Neural cell (in vitro differentiated cells): ENCODE results near the gene GP2. TPM values are rescaled to one million over a fixed set of nuclear protein-coding genes. Genes with fewer than 3 reads are reported as not detected.

Experiments used
- H2AFZ ChIP-seq: fragments of 200-600, 300-800 bp; sonication (generic), shearing (Covaris generic); 2 replicates; pipeline ENCODE4 v1.6.0; 2014; ENCODE audit warnings: low read depth, mild to moderate bottlenecking, antibody characterized with exemption, low read length, moderate library complexity
- H3F3A ChIP-seq: fragments of 200-600 bp; shearing (Covaris generic); 2 replicates; pipeline ENCODE4 v1.6.1; 2016; ENCODE audit warnings: mild to moderate bottlenecking, moderate library complexity, mixed read lengths, antibody characterized with exemption, low read length; ENCODE audit not compliant: insufficient read depth, poor library complexity, severe bottlenecking
- H3K27ac ChIP-seq: fragments of 200-600, 300-800 bp; sonication (generic), shearing (Covaris generic); 2 replicates; pipeline ENCODE4 v1.5.1; 2014; ENCODE audit warnings: mild to moderate bottlenecking, low read length, moderate library complexity
- H3K27me3 ChIP-seq: fragments of 300-800, 200-600 bp; sonication (generic), shearing (Covaris generic); 2 replicates; pipeline ENCODE4 v1.6.0; 2014; ENCODE audit warnings: mild to moderate bottlenecking, low read depth, low read length, moderate library complexity; ENCODE audit not compliant: insufficient read depth
- H3K36me3 ChIP-seq: fragments of 300-800, 200-600 bp; sonication (generic), shearing (Covaris generic); 2 replicates; pipeline ENCODE4 v1.5.1; 2014; ENCODE audit warnings: mild to moderate bottlenecking, antibody characterized with exemption, low read length, moderate library complexity; ENCODE audit not compliant: insufficient read depth
- H3K4me2 ChIP-seq: fragments of 300-800, 200-600 bp; sonication (generic), shearing (Covaris generic); 2 replicates; pipeline ENCODE4 v1.6.0; 2014; ENCODE audit warnings: mild to moderate bottlenecking, low read length
- H3K4me3 ChIP-seq: fragments of 300-800, 200-600 bp; sonication (generic), shearing (Covaris generic); 2 replicates; pipeline ENCODE4 v1.5.1; 2014; ENCODE audit warnings: mild to moderate bottlenecking, low read length, moderate library complexity
- H3K79me2 ChIP-seq: fragments of 200-600 bp; shearing (Covaris generic); replicated peaks from 2 replicates; pipeline ENCODE4 v1.6.0; 2014; ENCODE audit warnings: mild to moderate bottlenecking, low read length, moderate library complexity; ENCODE audit not compliant: insufficient read depth
- H3K9ac ChIP-seq: fragments of 300-800, 200-600 bp; sonication (generic), shearing (Covaris generic); 2 replicates; pipeline ENCODE4 v1.6.1; 2016; ENCODE audit warnings: mild to moderate bottlenecking, low read length, mixed read lengths
- H3K9me2 ChIP-seq: fragments of 200-600 bp; shearing (Covaris generic); 2 replicates; pipeline ENCODE4 v1.6.1; 2016; ENCODE audit warnings: mild to moderate bottlenecking, low read length, mixed read lengths; ENCODE audit not compliant: insufficient read depth
- H3K9me3 ChIP-seq: fragments of 200-600, 300-800 bp; sonication (generic), shearing (Covaris generic); 2 replicates; pipeline ENCODE4 v1.6.1; 2016; ENCODE audit warnings: mild to moderate bottlenecking, mixed run types, low read length, moderate library complexity, mixed read lengths
- H4K20me1 ChIP-seq: fragments of 200-600 bp; shearing (Covaris generic); 2 replicates; pipeline ENCODE4 v1.6.1; 2016; ENCODE audit warnings: mild to moderate bottlenecking, mixed run types; ENCODE audit not compliant: insufficient read depth
- CTCF ChIP-seq: fragments of 450-650 bp; IDR thresholded peaks from 2 replicates; pipeline ENCODE4 v1.5.1; 2014; ENCODE audit warnings: antibody characterized with exemption, mild to moderate bottlenecking, moderate library complexity; ENCODE audit not compliant: poor library complexity, severe bottlenecking
- EP300 ChIP-seq: fragments of 450-650 bp; conservative IDR thresholded peaks from 2 replicates; pipeline ENCODE4 v1.6.1; 2014; ENCODE audit warnings: antibody characterized with exemption, mild to moderate bottlenecking, moderate library complexity; ENCODE audit not compliant: poor library complexity, severe bottlenecking
- EZH2 ChIP-seq: fragments of 200-600, 300-800 bp; shearing (Covaris generic), sonication (generic); IDR thresholded peaks from 2 replicates; pipeline ENCODE4 v1.6.1; 2014; ENCODE audit warnings: antibody characterized with exemption, low read length, borderline replicate concordance, mild to moderate bottlenecking; ENCODE audit not compliant: insufficient read depth, poor library complexity, severe bottlenecking
- MXI1 ChIP-seq: fragments of 450-650 bp; conservative IDR thresholded peaks from 2 replicates; pipeline ENCODE4 v1.6.1; 2014; ENCODE audit warnings: antibody characterized with exemption, mild to moderate bottlenecking; ENCODE audit not compliant: poor library complexity, severe bottlenecking
- POLR2AphosphoS5 ChIP-seq: IDR thresholded peaks from 2 replicates; pipeline ENCODE4 v1.6.1; 2012
- RAD21 ChIP-seq: fragments of 450-650 bp; conservative IDR thresholded peaks from 2 replicates; pipeline ENCODE4 v1.6.1; 2014; ENCODE audit warnings: antibody characterized with exemption, mild to moderate bottlenecking, moderate library complexity
- SMC3 ChIP-seq: fragments of 450-650 bp; conservative IDR thresholded peaks from 2 replicates; pipeline ENCODE4 v1.6.1; 2014; ENCODE audit warnings: antibody characterized with exemption, mild to moderate bottlenecking, moderate library complexity; ENCODE audit not compliant: poor library complexity
- TAF1 ChIP-seq: IDR thresholded peaks from 2 replicates; pipeline ENCODE4 v1.6.1; 2012; ENCODE audit warnings: low read depth
- polyA plus RNA-seq: library from polyadenylated mRNA; depleted of rRNA; stranded (reverse); fragments of >200 nt; gene quantifications from 2 replicates; pipeline ENCODE4 v1.2.3, GENCODE V29; 2014
- TF ChIP-seq, protein P1 (sequence below): IDR thresholded peaks from 2 replicates; pipeline ENCODE4 v1.6.1; 2012; ENCODE audit warnings: borderline replicate concordance

The GP2 gene
- polyA plus RNA-seq, 1 donor from 2014 or later = not detected

GRCh38 chr16:20311548-20311947, 15.8 kb downstream of the GP2 start:
- no peak for TF ChIP-seq EZH2
- no peak for TF ChIP-seq SMC3
- TF ChIP-seq EP300 = no peak
- TF ChIP-seq, protein P1, sequence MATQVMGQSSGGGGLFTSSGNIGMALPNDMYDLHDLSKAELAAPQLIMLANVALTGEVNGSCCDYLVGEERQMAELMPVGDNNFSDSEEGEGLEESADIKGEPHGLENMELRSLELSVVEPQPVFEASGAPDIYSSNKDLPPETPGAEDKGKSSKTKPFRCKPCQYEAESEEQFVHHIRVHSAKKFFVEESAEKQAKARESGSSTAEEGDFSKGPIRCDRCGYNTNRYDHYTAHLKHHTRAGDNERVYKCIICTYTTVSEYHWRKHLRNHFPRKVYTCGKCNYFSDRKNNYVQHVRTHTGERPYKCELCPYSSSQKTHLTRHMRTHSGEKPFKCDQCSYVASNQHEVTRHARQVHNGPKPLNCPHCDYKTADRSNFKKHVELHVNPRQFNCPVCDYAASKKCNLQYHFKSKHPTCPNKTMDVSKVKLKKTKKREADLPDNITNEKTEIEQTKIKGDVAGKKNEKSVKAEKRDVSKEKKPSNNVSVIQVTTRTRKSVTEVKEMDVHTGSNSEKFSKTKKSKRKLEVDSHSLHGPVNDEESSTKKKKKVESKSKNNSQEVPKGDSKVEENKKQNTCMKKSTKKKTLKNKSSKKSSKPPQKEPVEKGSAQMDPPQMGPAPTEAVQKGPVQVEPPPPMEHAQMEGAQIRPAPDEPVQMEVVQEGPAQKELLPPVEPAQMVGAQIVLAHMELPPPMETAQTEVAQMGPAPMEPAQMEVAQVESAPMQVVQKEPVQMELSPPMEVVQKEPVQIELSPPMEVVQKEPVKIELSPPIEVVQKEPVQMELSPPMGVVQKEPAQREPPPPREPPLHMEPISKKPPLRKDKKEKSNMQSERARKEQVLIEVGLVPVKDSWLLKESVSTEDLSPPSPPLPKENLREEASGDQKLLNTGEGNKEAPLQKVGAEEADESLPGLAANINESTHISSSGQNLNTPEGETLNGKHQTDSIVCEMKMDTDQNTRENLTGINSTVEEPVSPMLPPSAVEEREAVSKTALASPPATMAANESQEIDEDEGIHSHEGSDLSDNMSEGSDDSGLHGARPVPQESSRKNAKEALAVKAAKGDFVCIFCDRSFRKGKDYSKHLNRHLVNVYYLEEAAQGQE = no peak
- no peak for TF ChIP-seq CTCF
- no peak for TF ChIP-seq POLR2AphosphoS5
- TF ChIP-seq RAD21 = no peak
- no peak for TF ChIP-seq TAF1
- TF ChIP-seq MXI1 = no peak
- no peak overlapping the region for H3K4me3 ChIP-seq
- no peaks in the 10 kb centered on the region for H3K9me2 ChIP-seq

DNA sequence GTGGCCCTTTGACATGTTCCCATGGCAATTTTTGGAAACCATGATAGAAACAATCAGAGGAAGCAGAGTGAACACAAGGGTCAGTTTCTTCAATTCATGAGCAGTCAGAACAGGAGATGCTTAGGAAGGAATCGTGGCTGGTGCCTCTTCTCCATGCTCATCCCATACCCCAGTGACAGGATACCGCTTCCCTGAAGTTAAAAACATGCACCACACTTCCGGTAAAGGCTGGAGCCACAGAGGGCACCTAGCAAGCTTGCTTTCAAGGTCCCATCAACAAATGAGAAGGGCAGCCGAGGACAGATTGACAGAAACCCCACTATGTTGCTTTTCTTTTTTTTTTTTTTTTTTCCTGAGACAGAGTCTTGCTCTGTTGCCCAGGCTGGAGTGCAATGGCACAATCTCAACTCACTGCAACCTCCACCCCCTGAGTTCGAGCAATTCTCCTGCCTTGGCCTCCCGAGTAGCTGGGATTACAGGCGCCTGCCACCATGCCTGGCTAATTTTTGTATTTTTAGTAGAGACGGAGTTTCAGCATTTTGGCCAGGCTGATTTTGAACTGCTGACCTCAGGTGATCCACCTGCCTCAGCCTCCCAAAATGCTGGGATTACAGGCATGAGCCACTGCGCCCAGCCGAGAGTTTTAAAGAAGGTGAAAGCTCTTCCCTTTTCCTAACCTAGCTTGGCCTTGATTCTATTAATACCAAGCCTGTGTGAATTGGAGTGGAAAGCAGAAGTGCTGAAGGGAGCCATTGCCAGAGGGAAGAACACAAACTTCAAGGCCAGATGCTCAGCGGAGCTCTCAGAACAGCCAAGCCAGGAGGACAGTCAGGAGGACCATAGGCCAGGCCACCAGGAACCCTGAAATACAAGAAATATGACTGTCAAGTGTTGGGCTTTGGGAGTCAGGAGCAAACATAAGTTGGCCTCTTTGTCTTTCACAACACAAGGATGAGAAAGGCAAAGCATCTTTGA, 16.6 kb downstream of the GP2 start:
- Histone ChIP-seq H3K9ac (no peak overlapping the region), H3K27me3 (no peaks in the 10 kb centered on the region), H3K4me2 (no peak overlapping the region), H3K9me2 (no peaks in the 10 kb centered on the region), H4K20me1 (no peaks in the 10 kb centered on the region), H3K4me3 (no peak overlapping the region), H3K27ac (no peak overlapping the region), H3F3A (no peaks in the 10 kb centered on the region), H2AFZ (no peak overlapping the region), H3K9me3 (no peaks in the 10 kb centered on the region), H3K79me2 (no peaks in the 10 kb centered on the region), H3K36me3 (no peaks in the 10 kb centered on the region)
- no peak for TF ChIP-seq POLR2AphosphoS5
- no peak for TF ChIP-seq TAF1
- no peak for TF ChIP-seq MXI1
- TF ChIP-seq, protein P1 = no peak
- TF ChIP-seq RAD21 = no peak
- TF ChIP-seq SMC3 = no peak

More at GRCh38 chr16:20311548-20311947, 15.8 kb downstream of the GP2 start:
- Histone ChIP-seq H3K9me3 (no peaks in the 10 kb centered on the region), H4K20me1 (no peaks in the 10 kb centered on the region), H3K27me3 (no peaks in the 10 kb centered on the region), H2AFZ (no peak overlapping the region), H3K27ac (no peak overlapping the region), H3F3A (no peaks in the 10 kb centered on the region), H3K4me2 (no peak overlapping the region), H3K79me2 (no peaks in the 10 kb centered on the region), H3K9ac (no peak overlapping the region), H3K36me3 (no peaks in the 10 kb centered on the region)
